Ecto neural progenitor cell (in vitro differentiated cells): ENCODE data around the gene DOCK4.
"Not testable (repeated sequence)": the region's sequence is repeated elsewhere in the genome, so short reads cannot be mapped to it uniquely, and the experiment has no call there.

Experiments used
- DNase-seq: peaks from one replicate; pipeline ENCODE4 v3.0.0-alpha.2; 2018; ENCODE audit warnings: low spot score

Gene DOCK4

GRCh38 chr7:112130729-112131410, 75.3 kb downstream of the DOCK4 start:
- no peak for DNase-seq

GRCh38 chr7:112129655-112130323, 76.4 kb downstream of the DOCK4 start:
- no peak for DNase-seq

DNA sequence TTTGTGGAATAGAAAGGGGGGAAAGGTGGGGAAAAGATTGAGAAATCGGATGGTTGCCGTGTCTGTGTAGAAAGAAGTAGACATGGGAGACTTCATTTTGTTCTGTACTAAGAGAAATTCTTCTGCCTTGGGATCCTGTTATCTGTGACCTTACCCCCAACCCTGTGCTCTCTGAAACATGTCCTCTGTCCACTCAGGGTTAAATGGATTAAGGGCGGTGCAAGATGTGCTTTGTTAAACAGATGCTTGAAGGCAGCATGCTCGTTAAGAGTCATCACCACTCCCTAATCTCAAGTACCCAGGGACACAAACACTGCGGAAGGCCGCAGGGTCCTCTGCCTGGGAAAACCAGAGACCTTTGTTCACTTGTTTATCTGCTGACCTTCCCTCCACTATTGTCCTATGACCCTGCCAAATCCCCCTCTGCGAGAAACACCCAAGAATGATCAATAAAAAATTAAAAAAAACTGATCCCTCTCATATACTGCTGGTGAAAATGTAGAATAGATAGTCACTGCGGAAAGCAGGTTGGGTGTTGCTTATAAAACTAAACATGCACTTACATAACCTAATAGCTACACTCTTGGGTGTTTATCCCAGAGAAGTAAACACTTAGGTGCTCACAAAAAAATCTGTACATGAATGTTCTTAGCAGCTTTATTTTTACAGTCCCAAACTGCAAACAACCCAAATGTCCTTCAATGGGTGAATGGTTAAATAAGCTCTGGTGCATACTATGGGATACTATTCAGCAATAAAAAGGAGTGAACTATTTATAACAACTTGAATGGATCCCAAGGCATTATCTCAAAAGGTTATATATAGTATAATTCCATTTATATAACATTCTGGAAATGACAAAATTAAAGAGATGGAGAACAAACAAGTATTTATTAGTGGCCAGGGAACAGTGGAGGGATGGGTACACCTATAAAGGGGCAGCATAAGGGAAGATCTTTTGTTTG, 77.5 kb downstream of the DOCK4 start:
- DNase-seq, result not testable (repeated sequence)

GRCh38 chr7:112128041-112128440, 78.2 kb downstream of the DOCK4 start:
- not testable (repeated sequence) for DNase-seq

GRCh38 chr7:112125250-112125649, 80.9 kb downstream of the DOCK4 start:
- DNase-seq, result no peak

GRCh38 chr7:112124061-112124766, 82.0 kb downstream of the DOCK4 start:
- DNase-seq, result no peak

DNA sequence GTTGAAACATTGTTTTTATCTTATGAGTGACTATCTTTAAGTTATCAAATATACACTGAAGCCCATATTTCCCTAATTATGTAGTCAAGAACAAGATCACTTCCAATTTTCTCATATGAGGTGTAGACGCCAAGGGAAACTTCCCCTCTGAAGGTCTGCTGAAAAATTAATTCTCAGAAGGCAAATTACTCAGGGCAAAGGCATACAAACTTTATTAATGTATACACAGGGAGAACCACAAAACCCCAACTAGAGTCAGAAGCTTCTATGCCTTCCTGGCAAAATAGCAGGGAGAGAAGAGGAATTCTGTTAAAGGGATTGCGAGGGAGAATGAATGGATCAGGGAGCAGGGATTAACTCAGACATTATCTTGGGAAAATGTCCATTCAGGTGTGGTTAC, 83.4 kb downstream of the DOCK4 start:
- no peak for DNase-seq

- no peak for DNase-seq
Observed at GRCh38 chr7:112122144-112122543, 84.1 kb downstream of the DOCK4 start.

- DNase-seq, result no peak
Observed at GRCh38 chr7:112121318-112121717, 84.9 kb downstream of the DOCK4 start.

GRCh38 chr7:112120696-112121217, 85.4 kb downstream of the DOCK4 start:
- no peak for DNase-seq

- no peak for DNase-seq
Observed at GRCh38 chr7:112118581-112119566, 87.3 kb downstream of the DOCK4 start.

GRCh38 chr7:112116894-112117293, 89.3 kb downstream of the DOCK4 start:
- DNase-seq, result no peak

DNA sequence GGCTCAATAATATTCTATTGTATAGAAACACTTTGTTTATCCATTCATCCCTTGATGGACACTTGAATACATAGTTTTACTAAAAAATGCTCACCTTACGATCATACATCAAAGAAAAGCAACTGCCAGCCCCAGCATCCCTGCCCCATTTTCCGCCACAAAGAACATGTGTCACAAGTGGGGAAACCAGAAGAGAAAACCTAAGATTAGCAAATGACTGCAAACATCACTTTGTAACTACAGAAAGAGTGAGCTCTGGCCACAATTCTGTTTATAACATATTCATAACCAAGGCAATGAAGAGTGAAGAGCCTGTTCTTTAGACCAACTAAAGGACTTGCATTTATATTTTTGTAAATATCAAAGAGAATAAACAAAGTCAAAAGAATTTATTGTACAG, 89.8 kb downstream of the DOCK4 start:
- no peak for DNase-seq

- no peak for DNase-seq
Observed at GRCh38 chr7:112115880-112116279, 90.3 kb downstream of the DOCK4 start.

- no peak for DNase-seq
Observed at GRCh38 chr7:112113913-112114575, 92.2 kb downstream of the DOCK4 start.

DNA sequence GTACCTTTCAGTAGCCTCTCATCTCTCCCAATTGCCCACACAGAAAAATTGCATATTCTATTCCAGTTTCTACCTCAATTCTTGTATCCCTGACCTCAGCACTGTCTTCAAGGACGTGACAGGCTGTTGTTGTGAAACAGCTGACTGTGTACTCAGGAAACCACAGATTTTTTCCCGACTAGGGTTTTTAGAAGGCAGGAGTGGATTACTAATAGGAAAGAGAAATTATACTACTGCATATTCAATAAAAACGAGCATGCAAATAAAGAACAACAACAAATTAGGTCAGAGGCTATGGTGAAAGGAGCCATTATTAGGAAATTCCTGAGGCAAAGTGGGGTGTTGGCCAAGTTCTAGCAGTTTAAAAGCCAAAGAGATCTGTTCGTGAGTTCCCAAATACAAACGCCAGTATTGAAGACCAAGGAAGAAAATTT, 93.4 kb downstream of the DOCK4 start:
- DNase-seq, result no peak

DNA sequence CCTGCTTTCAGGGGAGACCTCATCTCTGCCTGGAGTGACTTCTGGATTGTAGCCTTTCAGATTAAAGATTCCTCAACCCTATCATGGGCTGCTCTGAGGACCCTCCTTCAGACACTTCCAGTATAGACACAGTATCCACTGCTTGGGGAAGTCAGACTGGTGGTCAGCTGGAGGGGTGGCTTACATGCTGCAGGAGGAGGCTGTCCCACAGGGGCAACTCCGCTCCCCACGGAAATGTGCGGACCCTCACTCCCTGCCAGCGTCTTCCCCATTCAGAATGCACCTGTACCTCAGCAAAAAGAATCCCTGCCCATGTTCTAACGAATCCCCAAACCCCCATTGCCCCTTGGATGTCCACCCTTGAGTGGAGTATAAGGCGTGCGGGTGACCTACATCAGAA, 95.5 kb downstream of the DOCK4 start:
- no peak for DNase-seq

GRCh38 chr7:112110175-112110574, 96.0 kb downstream of the DOCK4 start:
- no peak for DNase-seq

GRCh38 chr7:112108981-112109380, 97.2 kb downstream of the DOCK4 start:
- DNase-seq, result no peak
